GM12878 (cell line): ENCODE measurements around the gene CCL23. TPM values are rescaled to one million over a fixed set of nuclear protein-coding genes. Genes with fewer than 3 reads are reported as not detected.

Experiments used
- ATAC-seq: fragments of 200-7000 bp; cut with Tn5 transposase; 3 replicates; pipeline ENCODE4 v1.9.1; 2020; ENCODE audit warnings: mild to moderate bottlenecking, moderate library complexity
- BruUV-seq: library from RNA; stranded (reverse); fragments of 400-500 nt; replicated peaks from 2 replicates; lab custom pipeline; 2021; lab: Mats Ljungman, UMichigan
- CTCF ChIA-PET: fragments of 300-600 bp; sonication (Branson Sonifier 250); formaldehyde crosslinking; extraction: SDS; loops from one replicate; lab custom pipeline; 2021; ENCODE audit warnings: inconsistent platforms; lab: Yijun Ruan, JAX
- POLR2A ChIA-PET: fragments of 350-600 bp; formaldehyde crosslinking; extraction: SDS; loops from one replicate; lab custom pipeline; 2021; ENCODE audit warnings: inconsistent platforms; lab: Charles Lee
- RAD21 ChIA-PET: fragments of 300-600 bp; sonication (Branson Sonifier 250); formaldehyde crosslinking; loops from one replicate; lab custom pipeline; 2023; ENCODE audit warnings: antibody characterized with exemption; ENCODE audit not compliant: unreplicated experiment; lab: Charles Lee
- SMC1A ChIA-PET: fragments of 300-600 bp; sonication (Branson Sonifier 250); formaldehyde crosslinking; loops from one replicate; lab custom pipeline; 2023; ENCODE audit not compliant: unreplicated experiment, uncharacterized antibody; lab: Charles Lee
- DNase-seq: peaks from one replicate; pipeline ENCODE4 v3.0.0-alpha.2; 2011; ENCODE audit warnings: low read depth, low spot score
- FAIRE-seq: peaks from 3 replicates; lab custom pipeline; 2011; peaks lifted over from hg19 to GRCh38; lab: Jason Lieb, UNC
- H2AFZ ChIP-seq: 2 replicates; pipeline ENCODE4 v1.6.0; 2011; ENCODE audit warnings: low read depth, low read length, control low read depth; ENCODE audit not compliant: control insufficient read depth
- H3K27ac ChIP-seq: 2 replicates; pipeline ENCODE4 v1.5.1; 2011; ENCODE audit warnings: control low read depth; ENCODE audit not compliant: control insufficient read depth, insufficient read depth
- H3K27me3 ChIP-seq, 2 experiments: replicated peaks in 1 of 2; 2 replicates each; pipeline versions ENCODE4 v1.6.0 to v1.6.1; 2011; ENCODE audit warnings: low read length in 1 of 2; ENCODE audit not compliant: control insufficient read depth in 2 of 2, insufficient read depth in 2 of 2
- H3K36me3 ChIP-seq, 2 experiments: 2 replicates each; pipeline ENCODE4 v1.5.1; 2011; ENCODE audit warnings: low read length in 1 of 2; ENCODE audit not compliant: control insufficient read depth in 2 of 2, insufficient read depth in 2 of 2
- H3K4me1 ChIP-seq: 2 replicates; pipeline ENCODE4 v1.6.1; 2011; ENCODE audit warnings: mild to moderate bottlenecking, low read length, moderate library complexity, mixed read lengths; ENCODE audit not compliant: control insufficient read depth, insufficient read depth
- H3K4me2 ChIP-seq: 2 replicates; pipeline ENCODE4 v1.6.0; 2011; ENCODE audit warnings: control low read depth; ENCODE audit not compliant: control insufficient read depth, insufficient read depth
- H3K4me3 ChIP-seq: fragments of 200-600 bp; sonication (generic); 2 replicates; pipeline ENCODE4 v1.5.1; 2016
- H3K79me2 ChIP-seq: 2 replicates; pipeline ENCODE4 v1.6.0; 2011; ENCODE audit warnings: low read length; ENCODE audit not compliant: control insufficient read depth, insufficient read depth
- H3K9ac ChIP-seq: 2 replicates; pipeline ENCODE4 v1.8.0; 2011; ENCODE audit warnings: low read length, control low read depth, mixed read lengths; ENCODE audit not compliant: control insufficient read depth, insufficient read depth
- H3K9me3 ChIP-seq: replicated peaks from 3 replicates; pipeline ENCODE4 v1.5.1; 2011; ENCODE audit warnings: mild to moderate bottlenecking, low read length; ENCODE audit not compliant: control insufficient read depth, insufficient read depth
- H4K20me1 ChIP-seq: 2 replicates; pipeline ENCODE4 v1.6.0; 2011; ENCODE audit not compliant: control insufficient read depth, insufficient read depth
- ATF7 ChIP-seq: fragments of 450-650 bp; IDR thresholded peaks from 2 replicates; pipeline ENCODE4 v1.6.1; 2016; ENCODE audit warnings: low read depth, mild to moderate bottlenecking
- BACH1 ChIP-seq: fragments of 450-650 bp; IDR thresholded peaks from 2 replicates; pipeline ENCODE4 v1.6.1; 2017; ENCODE audit warnings: mild to moderate bottlenecking, borderline replicate concordance
- BHLHE40 ChIP-seq, 2 experiments: fragments of 450-650 bp in 1 of 2; IDR thresholded peaks; 2 replicates each; pipeline ENCODE4 v1.6.1; 2011 to 2017; ENCODE audit warnings: low read depth in 2 of 2, borderline replicate concordance in 1 of 2, improper control_type of control experiment in 1 of 2, low read length in 1 of 2, mild to moderate bottlenecking in 1 of 2
- BRCA1 ChIP-seq: IDR thresholded peaks from 2 replicates; pipeline ENCODE4 v1.6.1; 2011; ENCODE audit warnings: low read depth, low read length, improper control_type of control experiment
- CHD1 ChIP-seq: IDR thresholded peaks from 2 replicates; pipeline ENCODE4 v1.6.1; 2012; ENCODE audit warnings: low read depth, low read length, improper control_type of control experiment
- FOXM1 ChIP-seq: IDR thresholded peaks from 2 replicates; pipeline ENCODE4 v1.6.1; 2012; ENCODE audit warnings: low read depth, mild to moderate bottlenecking, inconsistent platforms, low read length, moderate library complexity
- IKZF1 ChIP-seq: fragments of 450-650 bp; conservative IDR thresholded peaks from 2 replicates; pipeline ENCODE4 v1.6.1; 2017; ENCODE audit warnings: antibody characterized with exemption, mild to moderate bottlenecking
- MYB ChIP-seq: fragments of 150-350 bp; IDR thresholded peaks from 2 replicates; pipeline ENCODE4 v1.6.1; 2014; ENCODE audit warnings: mild to moderate bottlenecking, low read depth, low read length, borderline replicate concordance
- POLR2AphosphoS2 ChIP-seq: IDR thresholded peaks from 2 replicates; pipeline ENCODE4 v1.6.1; 2011; ENCODE audit warnings: low read depth, mild to moderate bottlenecking, low read length, improper control_type of control experiment, moderate library complexity
- RB1 ChIP-seq: fragments of 450-650 bp; formaldehyde crosslinking; IDR thresholded peaks from 2 replicates; pipeline ENCODE4 v1.6.1; 2017; ENCODE audit warnings: mild to moderate bottlenecking, borderline replicate concordance
- RCOR1 ChIP-seq: conservative IDR thresholded peaks from 2 replicates; pipeline ENCODE4 v1.6.1; 2012; ENCODE audit warnings: low read depth, low read length, improper control_type of control experiment
- RFX5 ChIP-seq: IDR thresholded peaks from 2 replicates; pipeline ENCODE4 v1.6.1; 2011; ENCODE audit warnings: low read depth, low read length, improper control_type of control experiment
- SMARCA5 ChIP-seq: fragments of 450-650 bp; IDR thresholded peaks from 2 replicates; pipeline ENCODE4 v1.6.1; 2017; ENCODE audit warnings: mild to moderate bottlenecking
- STAT3 ChIP-seq: IDR thresholded peaks from 2 replicates; pipeline ENCODE4 v1.6.1; 2011; ENCODE audit warnings: low read depth, low read length, improper control_type of control experiment
- TAF1 ChIP-seq: IDR thresholded peaks from 2 replicates; pipeline ENCODE4 v1.6.1; 2011; ENCODE audit warnings: mild to moderate bottlenecking, low read depth, low read length, borderline replicate concordance
- TCF12 ChIP-seq: IDR thresholded peaks from 2 replicates; pipeline ENCODE4 v1.6.1; 2011; ENCODE audit warnings: low read depth, mild to moderate bottlenecking, low read length
- ZBED1 ChIP-seq: IDR thresholded peaks from 2 replicates; pipeline ENCODE4 v1.6.1; 2016; ENCODE audit warnings: borderline replicate concordance
- WGBS: methylation state at CpG from one replicate; pipeline ENCODE4 v1.1.6; 2016; ENCODE audit warnings: low lambda C conversion rate; ENCODE audit not compliant: insufficient replicate concordance, insufficient coverage; ENCODE audit errors: missing lambda C conversion rate; 5-methylcytosine and 5-hydroxymethylcytosine counted together
- in situ Hi-C: fragments of 300-500 bp; cut with MboI; formaldehyde crosslinking; loops from 9 replicates; pipeline ENCODE4 v1.14.3; 2018; ENCODE audit warnings: mixed read lengths
- intact Hi-C: fragments of 100-400 bp; cut with micrococcal nuclease; formaldehyde crosslinking; loops from one replicate; pipeline ENCODE4 v1.14.2; 2022; ENCODE audit not compliant: unreplicated experiment
- polyA plus RNA-seq, 11 experiments: library from polyadenylated mRNA; depleted of rRNA in 4 of 11; unstranded in 6 of 11; stranded (reverse) in 5 of 11; fragments of >200 nt; fragmentation: Nextera tagmentation in 4 of 11; fragmentation: Illumina TruSeq in 1 of 11; extraction: Ambion mirVana in 4 of 11; extraction: Trizol in 1 of 11; gene quantifications; 1 replicate in 1 of 11; 2 replicates in 10 of 11; pipeline versions ENCODE4 v1.2.1 to v1.2.3, GENCODE V29; 2011 to 2016; ENCODE audit warnings: inconsistent platforms in 2 of 11, missing spikeins in 2 of 11, low read depth in 1 of 11
- total RNA-seq, 4 experiments: library from RNA; depleted of rRNA in 3 of 4; stranded (reverse); fragments of >200 nt in 3 of 4; fragmentation: Illumina TruSeq in 1 of 4; extraction: Trizol in 1 of 4; gene quantifications; 2 replicates each; pipeline versions ENCODE4 v1.2.1 to v1.2.3, GENCODE V29; 2013 to 2021
- TF ChIP-seq, protein P1 (sequence below): fragments of 450-650 bp; formaldehyde crosslinking; IDR thresholded peaks from 2 replicates; pipeline ENCODE4 v1.4.0; 2022; ENCODE audit warnings: mild to moderate bottlenecking, moderate library complexity
- TF ChIP-seq, protein P2 (sequence below): fragments of 450-650 bp; IDR thresholded peaks from 2 replicates; pipeline ENCODE4 v1.6.1; 2017; ENCODE audit warnings: antibody characterized with exemption, mild to moderate bottlenecking, moderate library complexity

Gene CCL23
- total and polyA plus RNA-seq, 10 of the 15 experiments (the other 5 are each of a cell fraction or from before 2014, with no cell fraction given), result 0.15 to 0.62 (median 0.41) TPM; not detected in 6

DNA sequence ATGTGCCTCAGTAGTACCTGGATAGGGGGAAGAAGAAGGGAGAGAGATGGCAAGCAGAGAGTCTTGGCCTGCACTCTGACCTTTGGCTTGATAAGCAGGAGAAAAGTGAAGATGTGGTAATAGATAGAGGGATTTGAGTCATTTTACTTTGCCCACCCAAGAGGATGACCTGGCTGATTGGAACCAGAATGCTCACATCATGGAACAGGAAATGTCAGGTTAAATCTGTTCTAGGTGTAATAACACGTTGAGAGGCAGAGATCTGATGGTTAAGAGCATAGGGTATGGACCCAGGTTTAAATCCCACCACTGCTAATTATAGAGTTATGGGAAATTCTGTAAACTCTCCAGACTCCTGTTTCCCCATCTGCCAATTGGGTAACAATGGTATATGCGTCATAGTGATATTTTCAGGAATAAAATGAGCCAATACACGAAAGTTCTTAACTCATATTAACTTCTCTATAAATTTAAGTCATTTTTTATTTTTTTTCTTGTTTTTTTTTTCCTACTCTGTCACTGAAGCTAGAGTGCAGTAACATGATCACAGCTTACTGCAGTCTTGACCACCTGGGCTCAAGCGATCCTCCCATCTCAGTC lies 38.2 kb upstream of the CCL23 start:
- no peaks in the 10 kb centered on the region; the same call in 2 of the 3 replicates for H3K9me3 ChIP-seq
- no peaks in the 10 kb centered on the region for H3K79me2 ChIP-seq
- WGBS, result 42% methylated on average over 4 of the region's 4 CpGs
- in situ Hi-C loops, result no loop called here
- no TSS peak for BruUV-seq
- H3K27ac ChIP-seq, result no peak overlapping the region
- H3K4me3 ChIP-seq, result no peak overlapping the region
- ChIA-PET SMC1A (interaction anchor here (0.6 to 1.4 kb wide), 3 partner anchors 17 to 688 kb away, joined by 3 to 5 read pairs (median 3); no protein-coding TSS in a partner anchor), CTCF (interaction anchor here (1.6 to 2.2 kb wide), 3 partner anchors 11 to 93 kb away, joined by 6 to 8 read pairs (median 8); no protein-coding TSS in a partner anchor), POLR2A (interaction anchor here (0.6 kb wide), 1 partner anchor 64 kb away, joined by 7 read pairs; no protein-coding TSS in a partner anchor), RAD21 (interaction anchor here (1.3 kb wide), 1 partner anchor 17 kb away, joined by 4 read pairs; no protein-coding TSS in a partner anchor)
- no peaks in the 10 kb centered on the region for H3K36me3 ChIP-seq
- H4K20me1 ChIP-seq, result no peaks in the 10 kb centered on the region
- H3K4me1 ChIP-seq, result no peaks in the 10 kb centered on the region
- no peaks in the 10 kb centered on the region for H3K27me3 ChIP-seq
- intact Hi-C loops, result no loop called here
- DNase-seq (no peak), FAIRE-seq (no peak), ATAC-seq (no peak)
- no peak overlapping the region for H3K4me2 ChIP-seq
- H3K9ac ChIP-seq, result no peak overlapping the region
- no peak overlapping the region for H2AFZ ChIP-seq
- TF ChIP-seq CHD1 (no peak), BHLHE40 (IDR thresholded peaks at IDR 0.05; ENCODE audit: borderline replicate concordance in 1 of 2, low read depth in 2 of 2, low read length in 1 of 2) (no peak), ATF7 (no peak), TCF12 (no peak), RFX5 (no peak), TAF1 (no peak), STAT3 (no peak), BRCA1 (no peak), FOXM1 (no peak), BACH1 (no peak), MYB (no peak), SMARCA5 (no peak), RCOR1 (no peak), RB1 (no peak), ZBED1 (no peak), IKZF1 (no peak), POLR2AphosphoS2 (no peak)
- TF ChIP-seq, protein P1, sequence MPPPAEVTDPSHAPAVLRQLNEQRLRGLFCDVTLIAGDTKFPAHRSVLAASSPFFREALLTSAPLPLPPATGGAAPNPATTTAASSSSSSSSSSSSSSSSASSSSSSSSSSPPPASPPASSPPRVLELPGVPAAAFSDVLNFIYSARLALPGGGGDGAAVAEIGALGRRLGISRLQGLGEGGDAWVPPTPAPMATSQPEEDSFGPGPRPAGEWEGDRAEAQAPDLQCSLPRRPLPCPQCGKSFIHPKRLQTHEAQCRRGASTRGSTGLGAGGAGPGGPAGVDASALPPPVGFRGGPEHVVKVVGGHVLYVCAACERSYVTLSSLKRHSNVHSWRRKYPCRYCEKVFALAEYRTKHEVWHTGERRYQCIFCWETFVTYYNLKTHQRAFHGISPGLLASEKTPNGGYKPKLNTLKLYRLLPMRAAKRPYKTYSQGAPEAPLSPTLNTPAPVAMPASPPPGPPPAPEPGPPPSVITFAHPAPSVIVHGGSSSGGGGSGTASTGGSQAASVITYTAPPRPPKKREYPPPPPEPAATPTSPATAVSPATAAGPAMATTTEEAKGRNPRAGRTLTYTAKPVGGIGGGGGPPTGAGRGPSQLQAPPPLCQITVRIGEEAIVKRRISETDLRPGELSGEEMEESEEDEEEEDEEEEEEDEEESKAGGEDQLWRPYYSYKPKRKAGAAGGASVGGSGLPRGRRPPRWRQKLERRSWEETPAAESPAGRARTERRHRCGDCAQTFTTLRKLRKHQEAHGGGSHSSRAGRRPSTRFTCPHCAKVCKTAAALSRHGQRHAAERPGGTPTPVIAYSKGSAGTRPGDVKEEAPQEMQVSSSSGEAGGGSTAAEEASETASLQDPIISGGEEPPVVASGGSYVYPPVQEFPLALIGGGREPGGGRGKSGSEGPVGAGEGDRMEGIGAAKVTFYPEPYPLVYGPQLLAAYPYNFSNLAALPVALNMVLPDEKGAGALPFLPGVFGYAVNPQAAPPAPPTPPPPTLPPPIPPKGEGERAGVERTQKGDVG, result no peak
- TF ChIP-seq, protein P2, sequence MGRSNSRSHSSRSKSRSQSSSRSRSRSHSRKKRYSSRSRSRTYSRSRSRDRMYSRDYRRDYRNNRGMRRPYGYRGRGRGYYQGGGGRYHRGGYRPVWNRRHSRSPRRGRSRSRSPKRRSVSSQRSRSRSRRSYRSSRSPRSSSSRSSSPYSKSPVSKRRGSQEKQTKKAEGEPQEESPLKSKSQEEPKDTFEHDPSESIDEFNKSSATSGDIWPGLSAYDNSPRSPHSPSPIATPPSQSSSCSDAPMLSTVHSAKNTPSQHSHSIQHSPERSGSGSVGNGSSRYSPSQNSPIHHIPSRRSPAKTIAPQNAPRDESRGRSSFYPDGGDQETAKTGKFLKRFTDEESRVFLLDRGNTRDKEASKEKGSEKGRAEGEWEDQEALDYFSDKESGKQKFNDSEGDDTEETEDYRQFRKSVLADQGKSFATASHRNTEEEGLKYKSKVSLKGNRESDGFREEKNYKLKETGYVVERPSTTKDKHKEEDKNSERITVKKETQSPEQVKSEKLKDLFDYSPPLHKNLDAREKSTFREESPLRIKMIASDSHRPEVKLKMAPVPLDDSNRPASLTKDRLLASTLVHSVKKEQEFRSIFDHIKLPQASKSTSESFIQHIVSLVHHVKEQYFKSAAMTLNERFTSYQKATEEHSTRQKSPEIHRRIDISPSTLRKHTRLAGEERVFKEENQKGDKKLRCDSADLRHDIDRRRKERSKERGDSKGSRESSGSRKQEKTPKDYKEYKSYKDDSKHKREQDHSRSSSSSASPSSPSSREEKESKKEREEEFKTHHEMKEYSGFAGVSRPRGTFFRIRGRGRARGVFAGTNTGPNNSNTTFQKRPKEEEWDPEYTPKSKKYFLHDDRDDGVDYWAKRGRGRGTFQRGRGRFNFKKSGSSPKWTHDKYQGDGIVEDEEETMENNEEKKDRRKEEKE, result no peak
